AML-193 (cell line): Measurements from ENCODE around the gene SLC6A18.
"Not testable (repeated sequence)": the region's sequence is repeated elsewhere in the genome, so short reads cannot be mapped to it uniquely, and the experiment has no call there.

Source experiments
- DNase-seq, 2 experiments: peaks; one replicate each; lab custom pipeline; 2025; lab: John Stamatoyannopoulos, UW

The SLC6A18 gene

DNA sequence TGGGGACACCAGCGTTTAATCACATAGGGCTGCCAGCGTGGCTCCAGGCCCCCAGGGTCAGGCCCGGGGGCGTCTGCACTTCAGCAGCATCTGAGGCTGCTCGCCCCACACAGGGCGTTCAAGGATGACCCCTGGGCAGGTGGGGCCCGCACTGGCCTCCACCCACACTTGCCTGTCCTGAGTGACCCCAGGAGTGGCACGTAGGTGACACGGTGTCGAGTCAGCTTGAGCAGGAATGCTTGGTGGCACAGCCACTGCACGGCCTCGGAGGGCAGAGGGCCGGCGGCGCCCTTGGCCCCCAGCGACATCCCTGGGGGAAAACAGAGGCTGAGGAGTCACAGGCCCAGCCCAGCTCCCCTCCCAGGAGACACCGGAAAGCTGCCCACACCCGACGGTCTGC is 29.0 kb downstream of the SLC6A18 start:
- DNase-seq = no peak

DNA sequence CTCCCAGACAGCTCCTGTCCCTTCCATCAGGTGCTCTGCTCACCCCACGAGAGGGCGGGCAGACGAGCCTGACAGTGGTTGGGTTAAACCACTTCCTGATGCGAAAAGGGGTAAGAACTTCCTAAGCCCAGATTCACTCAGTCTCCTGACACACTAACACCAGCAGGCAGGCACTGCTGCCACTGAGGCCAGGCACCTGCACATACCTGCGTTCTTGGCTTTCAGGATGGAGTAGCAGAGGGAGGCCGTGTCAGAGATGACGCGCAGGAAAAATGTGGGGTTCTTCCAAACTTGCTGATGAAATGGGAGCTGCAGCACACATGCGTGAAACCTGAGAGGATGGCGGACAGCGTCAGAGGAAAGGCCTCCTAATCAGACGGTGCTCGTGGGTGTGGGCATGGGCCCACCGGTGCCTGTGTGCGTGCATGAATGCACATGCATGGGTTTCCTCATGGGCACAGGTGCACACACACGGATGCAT is 29.9 kb downstream of the SLC6A18 start:
- DNase-seq = no peak

DNA sequence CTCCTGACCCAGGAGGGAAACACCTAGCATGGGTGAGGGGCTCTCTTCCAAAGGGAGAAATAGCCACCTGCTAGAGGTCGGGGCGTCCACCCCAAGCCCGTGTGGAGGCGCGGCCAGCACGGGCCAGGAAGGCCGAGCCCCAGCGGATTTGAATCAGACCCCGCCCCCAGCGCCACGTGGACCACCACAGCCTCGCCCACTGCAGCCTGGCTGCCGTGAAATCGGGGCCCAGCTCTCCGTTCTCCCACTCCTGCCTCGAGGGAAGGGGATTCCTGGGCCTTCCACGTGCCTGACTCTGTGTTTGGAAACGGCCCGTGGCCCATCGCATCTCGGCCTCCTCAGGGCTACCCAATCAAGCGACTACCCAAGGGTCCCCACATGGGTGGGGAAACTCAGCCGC is 31.6 kb downstream of the SLC6A18 start:
- no peak for DNase-seq

DNA sequence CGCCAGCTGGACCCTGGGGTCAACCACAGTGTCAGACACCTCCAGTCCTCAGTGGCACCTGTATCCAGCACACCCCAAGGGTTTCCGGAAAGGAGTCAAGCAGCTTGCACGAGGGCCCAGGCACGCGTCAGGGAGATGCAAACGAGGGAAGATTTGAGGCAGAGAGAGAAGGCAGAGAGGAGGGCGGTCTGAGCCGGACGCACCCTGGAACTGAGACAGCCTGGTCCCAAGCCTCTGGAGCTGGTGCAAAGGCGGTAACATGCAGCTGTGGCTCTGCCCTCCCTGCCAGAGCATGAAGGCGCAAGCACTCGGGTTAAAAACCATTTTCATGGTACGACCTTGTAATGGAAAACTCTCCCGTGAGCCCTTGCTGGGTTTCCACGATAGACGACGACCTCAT is 32.2 kb downstream of the SLC6A18 start:
- no peak for DNase-seq

DNA sequence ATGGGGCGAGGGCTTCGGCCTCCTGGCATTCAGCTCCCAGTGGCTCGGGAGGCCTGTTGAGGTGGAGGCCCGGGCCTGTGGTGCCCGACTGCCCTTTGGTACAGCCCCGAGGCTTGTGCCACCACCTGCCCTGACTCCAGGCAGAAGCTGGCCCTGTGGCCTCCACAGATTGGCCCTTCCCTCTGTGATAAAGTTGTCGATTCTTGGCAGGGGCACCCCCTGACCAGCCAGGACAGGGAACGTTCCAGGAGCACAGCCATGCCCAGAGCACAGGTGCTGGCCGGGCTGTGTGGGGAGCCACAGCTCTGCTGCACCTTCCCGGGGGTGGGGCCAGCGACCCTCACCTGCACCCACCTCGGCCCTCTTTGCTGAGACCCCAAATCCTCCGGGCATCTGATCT is 32.7 kb downstream of the SLC6A18 start:
- no peak for DNase-seq

DNA sequence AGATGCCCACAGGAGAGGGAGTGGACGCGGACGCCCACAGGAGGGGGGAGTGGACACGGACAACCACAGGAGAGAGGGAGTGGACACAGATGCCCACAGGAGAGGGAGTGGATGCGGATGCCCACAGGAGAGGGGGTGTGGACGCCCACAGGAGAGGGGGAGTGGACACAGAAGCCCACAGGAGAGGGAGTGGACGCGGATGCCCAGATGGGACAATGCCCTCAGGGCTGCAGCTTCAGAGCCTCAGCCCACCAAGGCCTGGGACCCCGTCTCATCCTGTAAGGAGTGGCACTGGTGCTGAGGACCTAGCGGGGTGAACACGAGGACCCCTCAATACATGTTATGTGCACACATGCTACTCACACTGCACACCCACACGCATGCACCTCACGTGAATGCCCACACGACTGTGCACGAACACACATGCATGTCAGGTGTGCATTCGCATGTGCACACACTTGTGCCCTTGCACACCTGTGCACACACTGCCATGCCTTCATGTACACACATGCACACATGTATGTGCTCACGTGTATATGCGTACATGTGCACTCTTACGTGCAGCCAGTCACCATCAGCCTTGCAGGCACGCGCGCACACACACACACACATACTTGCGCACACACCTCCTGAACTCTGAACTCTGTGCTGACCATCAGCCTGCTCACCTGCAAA is 34.8 kb downstream of the SLC6A18 start:
- no peak for DNase-seq

DNA sequence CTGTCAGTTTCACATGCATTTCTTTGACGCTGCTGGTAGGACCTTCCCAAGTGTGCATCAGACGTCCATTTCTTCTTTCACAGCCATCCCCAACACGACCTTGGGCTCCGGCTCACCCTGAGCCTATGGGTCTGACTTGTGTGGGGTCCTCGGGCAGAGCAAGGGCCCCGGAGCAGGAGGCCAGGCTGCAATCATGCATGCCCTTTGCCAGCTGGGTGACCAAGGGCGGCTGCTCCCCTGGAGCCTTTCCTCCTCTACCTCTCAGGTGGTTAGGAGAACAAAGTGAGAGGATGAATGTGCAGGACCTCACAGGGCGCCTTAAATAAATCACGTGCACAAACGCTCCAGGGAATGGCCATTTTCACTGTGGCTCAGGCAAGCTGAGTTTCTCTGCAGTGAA is 36.5 kb downstream of the SLC6A18 start:
- no peak for DNase-seq

DNA sequence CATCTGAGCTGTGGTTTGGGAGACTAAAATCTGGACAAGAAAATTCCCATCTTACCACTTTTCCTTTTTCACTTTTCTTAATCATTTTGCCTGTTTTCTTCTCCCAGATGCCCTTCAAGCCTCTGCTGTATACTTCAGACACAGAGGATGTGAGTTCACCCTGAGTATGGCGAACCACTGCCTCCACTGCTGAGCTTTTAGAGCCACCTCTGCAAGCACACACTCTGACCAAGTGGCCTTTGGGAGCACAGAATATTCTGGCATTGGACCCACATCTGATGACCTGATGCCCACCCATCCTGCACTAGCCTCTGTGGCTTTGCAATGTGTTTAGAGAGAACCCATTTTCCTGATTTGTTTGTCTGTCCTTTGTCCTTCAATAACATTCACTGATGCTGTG is 37.2 kb downstream of the SLC6A18 start:
- DNase-seq = no peak

DNA sequence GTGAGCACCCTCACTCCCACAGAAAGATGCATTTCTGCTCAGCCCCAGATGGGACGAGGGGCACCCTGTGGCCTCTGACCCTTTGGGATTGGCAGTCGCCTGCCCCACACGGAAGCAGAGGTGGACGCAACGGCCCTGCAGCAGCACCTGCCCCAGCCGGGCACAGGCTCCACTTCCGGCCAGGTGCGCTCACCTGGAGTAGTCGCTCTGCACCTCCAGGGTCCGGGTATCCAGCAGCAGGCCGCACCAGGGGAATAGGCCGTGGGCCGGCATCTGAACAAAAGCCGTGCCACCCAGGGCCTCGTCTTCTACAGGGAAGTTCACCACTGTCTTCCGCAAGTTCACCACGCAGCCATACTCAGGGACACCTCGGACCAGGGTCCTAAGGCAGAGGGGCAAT is 39.0 kb downstream of the SLC6A18 start:
- DNase-seq = no peak

DNA sequence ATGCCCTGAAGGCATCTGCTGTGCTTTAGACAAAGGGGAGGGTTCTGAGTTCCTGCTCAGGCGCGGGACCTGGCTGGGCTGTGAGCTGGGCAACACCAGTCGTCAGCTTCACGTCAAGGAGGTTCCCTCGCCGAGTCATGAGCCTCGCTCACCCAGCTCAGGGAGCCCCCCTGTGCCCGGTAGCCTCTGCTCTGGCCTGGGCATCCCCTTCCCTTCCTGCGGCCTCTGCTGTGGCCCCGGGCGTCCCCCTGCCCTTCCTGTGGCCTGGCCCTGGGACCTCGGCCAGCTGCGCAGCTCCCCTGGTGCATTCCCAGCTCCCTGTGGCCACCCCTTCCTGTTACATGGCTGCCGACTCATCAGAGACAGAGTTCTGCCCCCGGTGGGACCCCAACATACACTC is 39.8 kb downstream of the SLC6A18 start:
- no peak for DNase-seq

DNA sequence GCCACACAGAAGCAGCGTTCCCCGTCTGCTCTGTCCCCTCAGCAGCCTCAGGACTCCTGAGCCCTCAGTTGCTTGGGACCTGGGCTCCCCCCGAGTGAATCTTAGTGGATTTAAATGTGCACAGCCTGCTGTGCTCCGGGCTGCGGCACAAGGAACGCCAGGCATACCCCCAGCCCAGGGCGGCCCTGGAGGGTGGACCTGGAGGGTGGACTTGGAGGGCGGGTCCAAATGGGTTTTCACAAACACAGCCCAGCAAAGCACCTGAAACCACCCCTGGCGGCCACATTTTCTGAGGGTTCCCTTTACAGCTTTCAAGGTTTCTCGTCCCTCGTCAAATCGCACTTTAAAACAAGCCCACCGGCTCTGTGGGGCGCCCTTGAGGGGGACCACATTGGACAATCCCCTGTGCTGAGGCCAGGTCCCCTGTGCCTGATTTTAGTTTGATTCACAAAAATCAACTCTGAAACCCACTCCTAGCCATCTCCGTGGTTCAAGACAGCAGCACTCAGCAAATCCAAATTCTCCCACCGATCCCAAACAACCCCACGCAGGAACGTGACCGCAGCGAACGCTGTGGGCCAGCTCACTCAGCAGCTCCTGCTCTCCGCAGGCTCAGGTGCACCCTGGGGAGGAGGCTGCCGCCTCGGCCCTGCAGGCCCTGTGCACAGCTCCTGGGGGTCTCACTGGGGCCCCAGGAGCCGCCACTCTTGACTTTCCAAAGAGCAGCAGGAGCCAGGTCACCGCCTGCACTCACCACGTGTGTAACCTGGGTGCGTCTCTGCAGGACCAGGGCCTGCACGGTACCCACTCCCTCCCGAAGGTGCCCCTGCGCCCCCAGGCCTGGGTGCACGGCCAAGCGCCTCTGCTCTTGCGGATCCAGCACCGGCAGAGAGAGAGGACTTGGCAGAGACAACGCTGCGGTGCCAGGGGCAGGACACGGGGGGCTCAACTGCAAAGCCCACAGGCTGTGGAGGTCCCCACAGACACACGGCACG is 40.6 kb downstream of the SLC6A18 start:
- DNase-seq = no peak

DNA sequence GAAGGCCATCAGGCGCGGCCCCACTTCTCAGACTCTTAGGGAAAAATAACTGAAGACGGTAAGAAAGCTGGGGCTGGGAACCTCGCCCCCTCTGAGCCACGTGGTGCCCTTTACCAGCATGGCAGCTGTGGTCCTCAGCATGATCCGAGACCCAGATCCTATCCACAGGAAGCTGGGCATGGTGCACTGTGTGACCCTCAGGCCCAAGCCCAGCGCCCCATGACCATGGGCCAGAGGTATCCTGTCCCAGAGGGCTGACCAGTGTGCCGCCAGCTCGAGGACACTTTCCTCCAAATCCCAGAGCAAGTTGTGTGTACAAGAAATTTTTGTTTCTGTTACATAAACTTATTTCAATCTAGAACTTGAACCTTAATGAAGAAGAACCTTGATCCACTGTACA is 41.6 kb downstream of the SLC6A18 start:
- no peak for DNase-seq

DNA sequence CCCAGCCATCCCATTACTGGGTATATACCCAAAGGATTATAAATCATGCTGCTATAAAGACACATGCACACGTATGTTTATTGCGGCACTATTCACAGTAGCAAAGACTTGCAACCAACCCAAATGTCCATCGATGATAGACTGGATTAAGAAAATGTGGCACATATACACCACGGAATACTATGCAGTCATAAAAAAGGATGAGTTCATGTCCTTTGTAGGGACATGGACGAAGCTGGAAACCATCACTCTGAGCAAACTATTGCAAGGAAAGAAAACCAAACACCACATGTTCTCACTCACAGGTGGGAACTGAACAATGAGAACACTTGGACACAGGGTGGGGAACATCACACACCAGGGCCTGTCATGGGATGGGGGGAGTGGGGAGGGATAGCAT is 42.3 kb downstream of the SLC6A18 start:
- DNase-seq = not testable (repeated sequence)

DNA sequence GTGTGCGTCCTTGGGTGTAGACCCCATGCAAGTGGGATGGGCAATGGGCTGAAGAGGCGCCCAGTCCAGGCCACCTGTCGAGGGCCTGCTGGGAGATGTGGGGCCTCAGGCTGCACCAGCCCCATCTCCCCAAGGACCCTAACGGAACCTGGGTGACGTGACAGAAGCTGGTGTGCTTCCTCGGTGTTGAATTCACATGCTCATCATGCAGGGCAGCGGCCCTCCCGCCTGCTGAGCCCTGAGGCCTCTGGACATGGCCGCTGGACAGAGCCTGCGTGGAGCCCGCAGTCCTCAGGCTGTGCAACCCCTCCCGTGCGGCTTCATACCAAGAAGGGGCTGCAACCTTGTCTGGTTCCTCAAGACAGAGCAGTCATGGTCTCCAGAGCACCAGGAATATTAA is 42.9 kb downstream of the SLC6A18 start:
- DNase-seq = no peak

DNA sequence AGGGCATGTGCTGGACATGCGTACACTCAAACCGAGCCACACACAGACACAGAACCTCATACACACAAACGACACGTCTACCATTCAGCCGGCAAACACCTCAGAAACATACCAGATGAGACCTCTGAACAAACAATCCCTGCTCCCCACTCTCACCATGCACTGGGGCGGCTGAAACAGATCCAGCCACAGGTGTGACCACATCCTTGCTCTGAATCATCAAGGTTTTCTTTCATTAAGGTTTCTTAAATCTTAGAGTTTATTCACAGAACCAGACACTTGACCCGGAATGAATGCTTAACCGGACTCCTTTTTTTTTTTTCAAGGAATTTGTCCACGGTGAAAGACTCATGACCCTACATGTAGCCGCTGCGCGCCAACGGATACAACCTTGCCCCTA is 43.5 kb downstream of the SLC6A18 start:
- DNase-seq = no peak

DNA sequence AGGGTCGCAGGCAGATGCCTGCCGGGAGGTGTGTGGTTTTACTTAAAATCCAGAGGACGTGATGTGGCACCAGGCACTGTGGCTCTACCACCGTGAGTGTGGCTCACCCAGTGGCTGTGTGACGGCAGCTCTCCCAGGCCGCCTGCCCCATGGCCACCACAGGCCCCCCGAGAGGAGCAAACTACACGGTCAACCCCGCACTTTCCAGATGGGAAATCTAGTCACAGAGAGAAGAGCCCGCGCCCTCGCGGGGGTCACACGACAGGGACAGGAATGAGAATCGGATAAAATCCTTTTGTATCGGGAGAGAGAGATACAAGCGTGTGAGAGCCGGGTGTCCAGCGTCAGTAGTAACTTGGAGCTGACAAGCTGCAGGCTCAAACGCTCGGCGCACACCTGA is 45.2 kb downstream of the SLC6A18 start:
- DNase-seq = no peak

DNA sequence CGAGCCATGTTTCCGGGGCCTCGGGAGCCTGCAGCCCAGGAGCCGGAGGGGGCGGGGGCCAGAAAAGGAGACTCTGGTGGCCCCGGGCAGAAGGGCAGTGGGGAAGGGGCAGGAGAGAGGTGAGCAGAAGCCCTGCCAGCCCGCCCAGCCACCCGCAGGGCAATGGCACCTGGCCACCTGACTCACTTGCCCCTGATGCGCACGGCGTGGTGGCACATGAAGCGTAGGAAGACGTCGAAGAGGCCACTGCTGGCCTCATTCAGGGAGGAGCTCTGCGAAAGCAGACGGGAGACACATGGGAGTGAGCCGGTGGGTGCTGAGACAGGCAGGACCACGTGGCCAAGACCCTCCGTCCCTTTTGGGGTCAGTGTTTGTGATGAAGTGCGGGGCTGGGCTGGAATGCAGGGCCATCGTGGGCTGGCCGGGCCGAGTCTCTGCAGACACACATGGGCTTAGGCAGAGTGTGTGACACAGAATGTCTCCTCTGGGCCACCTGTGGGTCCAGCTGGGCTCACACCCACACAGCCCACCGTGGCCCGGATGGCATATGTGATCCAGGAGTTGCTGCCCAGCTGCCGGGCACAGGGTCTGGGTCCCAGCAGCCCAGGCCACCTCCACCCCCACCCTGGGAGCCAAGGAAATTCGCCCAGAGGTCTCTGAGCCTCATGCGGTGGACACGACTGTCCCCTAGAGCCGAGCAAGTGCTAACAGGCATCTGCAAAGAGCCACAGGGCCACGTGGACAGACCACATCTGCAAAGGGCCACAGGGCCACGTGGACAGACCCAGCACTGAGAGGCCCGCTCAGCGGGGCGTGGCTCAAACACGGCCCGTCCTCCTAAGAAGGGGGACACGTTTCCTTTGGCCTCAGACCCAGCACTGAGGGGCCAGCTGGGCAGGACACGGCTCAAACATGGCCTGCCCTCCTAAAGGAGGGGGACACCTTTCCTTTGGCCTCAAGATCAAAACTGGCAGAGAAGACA is 46.0 kb downstream of the SLC6A18 start:
- DNase-seq = no peak

DNA sequence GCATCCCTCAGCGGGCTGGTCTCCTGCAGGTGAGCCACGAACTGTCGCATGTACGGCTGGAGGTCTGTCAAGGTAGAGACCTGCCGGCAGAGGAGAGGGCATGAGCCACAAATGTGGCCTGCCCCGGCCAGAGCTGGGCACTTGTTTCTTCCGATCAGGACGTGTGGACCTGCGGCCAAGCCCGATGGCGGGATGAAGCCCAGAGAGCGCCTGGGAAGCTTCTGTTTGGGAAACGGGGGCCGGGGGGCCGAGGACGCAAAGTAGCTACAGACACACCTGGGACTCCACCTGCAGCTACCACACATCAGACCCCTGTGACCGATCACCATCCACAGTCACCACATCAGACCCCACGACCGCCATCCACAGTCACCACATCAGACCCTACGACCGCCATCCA is 47.0 kb downstream of the SLC6A18 start:
- no peak for DNase-seq

DNA sequence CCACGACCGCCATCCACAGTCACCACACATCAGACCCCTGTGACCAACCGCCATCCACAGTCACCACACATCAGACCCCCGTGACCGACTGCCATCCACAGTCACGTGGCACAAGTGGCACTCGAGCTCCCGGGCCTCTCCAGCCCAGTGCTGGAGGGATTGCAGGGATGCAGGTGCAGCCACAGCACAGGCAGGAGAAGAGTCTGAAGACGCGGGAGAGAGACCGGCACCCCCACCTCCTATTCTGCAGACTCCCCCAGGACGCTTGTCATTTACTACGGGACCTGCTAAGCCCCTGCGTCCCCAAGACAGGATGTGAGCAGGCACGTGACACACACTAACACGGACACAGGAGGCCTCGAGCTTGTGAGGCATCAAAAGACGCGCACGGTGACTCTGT is 48.6 kb downstream of the SLC6A18 start:
- no peak for DNase-seq

DNA sequence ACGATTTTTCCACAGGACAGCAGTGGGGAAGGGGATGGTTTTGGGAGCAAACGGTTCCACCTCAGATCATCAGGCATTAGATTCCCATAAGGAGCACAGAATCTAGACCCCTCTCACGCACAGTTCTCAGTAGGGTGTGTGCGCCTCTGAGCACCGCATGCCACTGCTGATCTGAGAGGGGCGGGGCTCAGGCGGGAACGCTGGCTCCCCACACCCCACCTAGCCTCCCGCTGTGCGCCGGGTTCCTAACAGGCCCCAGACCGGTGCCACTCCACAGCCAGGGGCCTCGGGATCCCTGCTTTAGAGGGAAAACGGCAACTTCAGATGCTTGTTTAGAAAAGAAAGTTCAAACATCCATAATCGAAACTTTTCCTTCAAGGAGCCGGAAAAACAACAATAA is 49.3 kb downstream of the SLC6A18 start:
- DNase-seq = no peak

DNA sequence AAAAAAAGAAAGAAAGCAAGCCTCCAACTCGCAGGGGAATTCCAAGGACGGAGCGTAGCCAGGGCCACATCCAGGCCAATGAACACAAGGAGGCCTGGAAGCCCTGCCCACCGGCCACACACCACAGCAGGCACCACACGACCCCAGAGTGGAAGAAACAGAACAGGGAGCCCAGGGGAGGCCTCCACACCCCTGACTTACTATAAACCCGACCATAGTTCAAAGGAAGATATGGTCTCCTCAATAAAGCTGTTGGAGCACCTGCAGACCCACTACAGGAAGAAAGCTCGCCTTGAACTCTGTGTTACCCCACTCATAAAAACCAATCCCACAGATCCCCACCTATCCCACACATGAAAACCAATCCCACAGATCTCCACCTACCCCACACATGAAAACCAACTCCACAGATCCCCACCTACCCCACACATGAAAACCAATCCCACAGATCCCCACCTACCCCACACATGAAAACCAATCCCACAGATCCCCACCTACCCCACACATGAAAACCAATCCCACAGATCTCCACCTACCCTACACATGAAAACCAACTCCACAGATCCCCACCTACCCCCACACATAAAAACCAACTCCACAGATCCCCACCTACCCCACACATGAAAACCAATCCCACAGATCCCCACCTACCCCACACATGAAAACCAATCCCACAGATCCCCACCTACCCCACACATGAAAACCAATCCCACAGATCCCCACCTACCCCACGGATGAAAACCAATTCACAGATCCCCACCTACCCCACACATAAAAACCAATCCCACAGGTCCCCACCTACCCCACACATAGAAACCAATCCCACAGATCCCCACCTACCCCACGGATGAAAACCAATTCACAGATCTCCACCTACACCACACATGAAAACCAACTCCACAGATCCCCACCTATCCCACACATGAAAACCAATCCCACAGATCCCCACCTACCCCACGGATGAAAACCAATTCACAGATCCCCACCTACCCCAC is 50.5 kb downstream of the SLC6A18 start:
- not testable (repeated sequence) for DNase-seq
